ENCODE data around the gene UBTD1.

UBTD1 gene

DNA sequence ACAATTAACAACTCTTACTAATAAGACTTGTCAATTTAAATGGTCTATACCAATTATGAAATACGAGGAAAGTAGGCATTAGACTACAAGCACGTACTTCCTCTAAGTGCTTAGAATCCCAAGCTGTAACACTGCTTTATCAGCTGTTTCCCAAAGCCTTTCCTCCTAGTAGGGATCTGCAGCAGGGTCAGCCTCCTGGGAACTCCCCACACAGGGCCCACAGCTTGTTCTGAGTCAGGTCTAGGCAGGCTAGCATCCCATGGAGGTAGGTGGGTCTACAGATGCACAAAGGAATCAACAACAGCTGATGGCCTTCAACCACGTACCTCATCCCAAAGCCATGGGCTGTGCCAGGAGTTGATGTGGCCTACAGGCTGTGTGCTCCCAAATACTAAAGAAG lies 15.2 kb upstream of the UBTD1 start:
- DNase-seq = no peak
- intact Hi-C loops (cut with DNase I; ENCODE audit: low total_unique reads) = no loop called here
- H3K27ac ChIP-seq = no peak overlapping the region

DNA sequence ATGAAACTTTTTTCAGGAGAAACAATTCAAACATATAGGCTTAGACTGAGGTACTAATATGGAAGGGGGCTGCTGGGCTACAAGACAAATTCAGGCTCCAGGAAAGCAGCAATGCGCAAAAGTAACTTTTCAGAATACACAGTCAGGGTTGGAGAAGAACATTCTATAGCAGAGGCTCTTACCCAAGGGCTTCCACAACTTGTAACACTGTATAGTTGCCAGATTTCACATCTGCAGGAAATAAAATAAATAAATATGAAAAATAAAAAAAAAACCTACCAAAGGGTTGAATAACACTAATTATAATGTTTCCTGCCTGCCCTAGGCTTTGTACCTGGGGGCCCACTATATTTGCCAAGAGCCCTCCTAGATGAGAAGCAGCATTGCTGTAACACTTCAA lies 14.8 kb upstream of the UBTD1 start:
- intact Hi-C loops (cut with DNase I; ENCODE audit: low total_unique reads) = no loop called here
- Histone ChIP-seq H3K4me3 (no peak overlapping the region), H3K27me3 (no peaks in the 10 kb centered on the region), H3K36me3 (peaks cover 13 to 45% (median 40%) of the 10 kb centered on the region in 3 donors), H3K4me1 (peaks cover 0 to 12% (median 4%) of the 10 kb centered on the region in 4 donors), H3K27ac (no peak overlapping the region), H3K9me3 (no peaks in the 10 kb centered on the region)
- TF ChIP-seq, protein P1, sequence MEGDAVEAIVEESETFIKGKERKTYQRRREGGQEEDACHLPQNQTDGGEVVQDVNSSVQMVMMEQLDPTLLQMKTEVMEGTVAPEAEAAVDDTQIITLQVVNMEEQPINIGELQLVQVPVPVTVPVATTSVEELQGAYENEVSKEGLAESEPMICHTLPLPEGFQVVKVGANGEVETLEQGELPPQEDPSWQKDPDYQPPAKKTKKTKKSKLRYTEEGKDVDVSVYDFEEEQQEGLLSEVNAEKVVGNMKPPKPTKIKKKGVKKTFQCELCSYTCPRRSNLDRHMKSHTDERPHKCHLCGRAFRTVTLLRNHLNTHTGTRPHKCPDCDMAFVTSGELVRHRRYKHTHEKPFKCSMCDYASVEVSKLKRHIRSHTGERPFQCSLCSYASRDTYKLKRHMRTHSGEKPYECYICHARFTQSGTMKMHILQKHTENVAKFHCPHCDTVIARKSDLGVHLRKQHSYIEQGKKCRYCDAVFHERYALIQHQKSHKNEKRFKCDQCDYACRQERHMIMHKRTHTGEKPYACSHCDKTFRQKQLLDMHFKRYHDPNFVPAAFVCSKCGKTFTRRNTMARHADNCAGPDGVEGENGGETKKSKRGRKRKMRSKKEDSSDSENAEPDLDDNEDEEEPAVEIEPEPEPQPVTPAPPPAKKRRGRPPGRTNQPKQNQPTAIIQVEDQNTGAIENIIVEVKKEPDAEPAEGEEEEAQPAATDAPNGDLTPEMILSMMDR (IDR thresholded peaks at IDR 0.05) = no peak
- DNase-seq = no peak

More for the DNA sequence above, 15.2 kb upstream of the UBTD1 start:
- no peaks in the 10 kb centered on the region for H3K27me3 ChIP-seq
- H3K4me3 ChIP-seq = no peak overlapping the region
- H3K36me3 ChIP-seq = peaks cover 13 to 48% (median 44%) of the 10 kb centered on the region in 3 donors
- H3K4me1 ChIP-seq = peaks cover 0 to 8% (median 4%) of the 10 kb centered on the region in 4 donors
- TF ChIP-seq, protein P1 (IDR thresholded peaks at IDR 0.05) = no peak
- no peaks in the 10 kb centered on the region for H3K9me3 ChIP-seq

DNA sequence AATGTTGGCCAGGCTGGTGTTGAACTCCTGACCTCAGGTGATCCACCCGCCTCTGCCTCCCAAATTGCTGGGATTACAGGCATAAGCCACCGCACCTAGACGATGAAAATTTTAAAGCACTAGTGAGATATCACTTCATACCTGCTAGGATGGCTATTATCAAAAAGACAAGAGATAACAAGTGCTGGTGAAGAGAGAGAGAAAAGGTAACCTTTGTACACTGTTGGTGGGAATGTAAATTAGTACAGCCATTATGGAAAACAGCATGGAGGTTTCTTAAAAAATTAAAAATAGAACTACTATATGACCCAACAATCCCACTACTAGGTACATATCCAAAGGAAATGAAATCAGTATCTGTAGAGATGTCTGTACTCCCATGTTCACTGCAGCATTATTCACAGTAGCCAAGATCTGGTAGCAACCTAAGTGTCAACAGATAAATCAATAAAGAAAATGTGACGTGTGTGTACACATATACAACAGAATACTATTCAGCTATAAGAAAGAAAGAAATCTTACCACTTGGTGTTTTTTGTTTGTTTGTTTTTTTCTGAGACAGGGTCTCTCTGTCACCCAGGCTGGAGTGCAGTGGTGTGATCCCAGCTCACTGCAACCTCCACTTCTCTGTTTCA lies 13.0 kb upstream of the UBTD1 start:
- peaks cover 0 to 27% (median 15%) of the 10 kb centered on the region in 4 donors for H3K4me1 ChIP-seq
- intact Hi-C loops (cut with DNase I; ENCODE audit: low total_unique reads) = no loop called here
- TF ChIP-seq, protein P1 (IDR thresholded peaks at IDR 0.05) = no peak
- H3K27ac ChIP-seq = no peak overlapping the region
- H3K4me3 ChIP-seq = no peak overlapping the region
- DNase-seq = no peak
- no peaks in the 10 kb centered on the region for H3K27me3 ChIP-seq
- peaks cover 4 to 26% (median 23%) of the 10 kb centered on the region in 3 donors for H3K36me3 ChIP-seq
- no peaks in the 10 kb centered on the region for H3K9me3 ChIP-seq

DNA sequence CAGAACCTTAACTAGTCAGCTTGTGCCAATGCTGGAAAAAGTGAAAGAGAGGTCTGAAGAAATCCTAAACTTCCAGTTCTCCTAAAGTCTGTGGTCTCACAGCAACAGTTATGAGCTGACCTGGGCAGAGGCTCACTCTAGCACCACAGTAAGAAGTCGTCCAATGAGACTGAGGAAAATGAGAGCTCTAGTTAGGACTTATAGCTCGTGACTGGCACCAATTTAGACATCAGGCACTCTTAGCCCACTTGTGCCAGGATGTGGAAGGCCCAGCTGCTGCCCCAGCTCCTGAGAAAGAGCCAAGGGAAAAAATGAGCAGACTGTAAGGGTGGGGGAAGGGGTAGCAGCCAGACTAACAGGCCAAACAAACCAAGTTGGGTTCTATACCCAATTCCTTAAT lies 8.1 kb upstream of the UBTD1 start:
- intact Hi-C loops (cut with DNase I; ENCODE audit: low total_unique reads) = no loop called here
- H3K27me3 ChIP-seq = no peaks in the 10 kb centered on the region
- TF ChIP-seq, protein P1 (IDR thresholded peaks at IDR 0.05) = no peak
- peak in 1 of 2 donors; percentile 70 for DNase-seq
- H3K4me3 ChIP-seq = no peak overlapping the region
- peaks cover 0 to 42% (median 29%) of the 10 kb centered on the region in 4 donors for H3K4me1 ChIP-seq
- H3K36me3 ChIP-seq = peaks cover 0 to 3% (median 0%) of the 10 kb centered on the region in 3 donors
- peak overlapping the region; percentile 59 to 68 for H3K27ac ChIP-seq
- no peaks in the 10 kb centered on the region for H3K9me3 ChIP-seq

DNA sequence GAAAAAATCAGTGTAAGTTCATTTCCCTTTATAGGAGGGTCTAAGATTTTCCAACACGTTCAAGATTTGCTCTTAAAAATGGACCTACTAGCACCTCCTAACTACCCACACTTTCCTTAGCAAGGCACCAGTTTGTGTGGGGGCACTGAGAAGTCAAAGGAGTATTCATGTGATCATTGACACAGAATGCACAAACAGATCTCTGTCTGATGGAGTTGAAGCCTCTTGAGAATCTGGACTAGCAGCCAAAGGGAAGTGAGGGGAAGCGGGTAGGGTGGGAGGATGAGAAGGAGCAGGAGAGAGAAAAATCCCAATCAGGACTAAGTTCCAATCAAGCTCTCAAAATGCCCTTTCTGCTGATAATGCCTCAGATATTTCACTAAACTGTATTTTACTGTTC lies 4.6 kb upstream of the UBTD1 start:
- H3K9me3 ChIP-seq = no peaks in the 10 kb centered on the region
- peaks cover 0 to 3% (median 0%) of the 10 kb centered on the region in 3 donors for H3K36me3 ChIP-seq
- no peak overlapping the region for H3K4me3 ChIP-seq
- peak overlapping the region in 1 of 2 donors; percentile 2 for H3K27ac ChIP-seq
- TF ChIP-seq, protein P1 (IDR thresholded peaks at IDR 0.05) = no peak
- H3K27me3 ChIP-seq = no peaks in the 10 kb centered on the region
- H3K4me1 ChIP-seq = peaks cover 0 to 53% (median 30%) of the 10 kb centered on the region in 4 donors
- no peak for DNase-seq
- intact Hi-C loops (cut with DNase I; ENCODE audit: low total_unique reads) = no loop called here
